SU-DHL-6 (cell line): ENCODE measurements around the gene RBM28.

Source experiments
- CTCF ChIP-seq: fragments of 200-600 bp; sonication (generic); IDR thresholded peaks from one replicate; pipeline ENCODE4 v1.5.1; 2017; ENCODE audit warnings: antibody characterized with exemption, mild to moderate bottlenecking, low read length, moderate library complexity; ENCODE audit not compliant: insufficient read depth, poor library complexity, severe bottlenecking
- EZH2phosphoT487 ChIP-seq: fragments of 200-600 bp; sonication (generic), shearing (Covaris generic); conservative IDR thresholded peaks from 2 replicates; pipeline ENCODE4 v1.6.1; 2018; ENCODE audit warnings: mild to moderate bottlenecking, antibody characterized with exemption, low read length, moderate library complexity, mixed read lengths

- TF ChIP-seq CTCF (no peak), EZH2phosphoT487 (no peak)
Observed at GRCh38 chr7:128263420-128263819, 80.3 kb downstream of the RBM28 start.
